HepG2 (cell line): ENCODE data around the gene FRAS1.
"Not testable (repeated sequence)": the region's sequence is repeated elsewhere in the genome, so short reads cannot be mapped to it uniquely, and the experiment has no call there.

Experiments
- CREB1 ChIP-seq, 2 experiments: fragments of 450-650 bp in 1 of 2; IDR thresholded peaks; 2 replicates each; pipeline ENCODE4 v1.6.1; 2016 to 2017; ENCODE audit warnings: control low read depth in 1 of 2, mild to moderate bottlenecking in 1 of 2, missing compliant biosample characterization in 1 of 2, missing genetic modification characterization in 1 of 2
- DDIT3 ChIP-seq: sonication (generic); formaldehyde crosslinking; IDR thresholded peaks from 2 replicates; pipeline ENCODE4 v1.4.0; 2020; ENCODE audit warnings: mild to moderate bottlenecking, missing genetic modification reagents
- EZH2 ChIP-seq: conservative IDR thresholded peaks from 2 replicates; pipeline ENCODE4 v1.6.1; 2012; ENCODE audit warnings: mild to moderate bottlenecking, low read depth, low read length, moderate library complexity
- HOMEZ ChIP-seq: IDR thresholded peaks from 2 replicates; pipeline ENCODE4 v1.6.1; 2016; ENCODE audit warnings: low read depth
- MTF2 ChIP-seq: sonication (generic); formaldehyde crosslinking; IDR thresholded peaks from 2 replicates; pipeline ENCODE4 v1.5.0; 2020; ENCODE audit warnings: missing genetic modification reagents, borderline replicate concordance
- POLR2A ChIP-seq, 2 experiments: IDR thresholded peaks; 2 replicates each; pipeline ENCODE4 v1.6.1; 2011; ENCODE audit warnings: low read depth in 2 of 2, low read length in 2 of 2, mild to moderate bottlenecking in 1 of 2, moderate library complexity in 1 of 2; ENCODE audit not compliant: insufficient read depth in 1 of 2
- ZBTB7A ChIP-seq: sonication (generic); formaldehyde crosslinking; IDR thresholded peaks from 2 replicates; pipeline ENCODE4 v1.8.0; 2022; ENCODE audit warnings: mild to moderate bottlenecking, missing genetic modification reagents
- ZNF138 ChIP-seq: sonication (generic); formaldehyde crosslinking; IDR thresholded peaks from 2 replicates; pipeline ENCODE4 v1.5.0; 2020; ENCODE audit warnings: mild to moderate bottlenecking, low read depth, missing genetic modification reagents
- ZNF652 ChIP-seq: IDR thresholded peaks from 2 replicates; pipeline ENCODE4 v1.6.1; 2016; ENCODE audit warnings: low read depth, borderline replicate concordance

- not testable (repeated sequence) for TF ChIP-seq HOMEZ (CRISPR knock-in tag); POLR2A (IDR thresholded peaks at IDR 0.05; ENCODE audit: insufficient read depth in 1 of 2, low read depth in 2 of 2, low read length in 2 of 2); CREB1 (IDR thresholded peaks at IDR 0.05); CREB1 (CRISPR knock-in tag; IDR thresholded peaks at IDR 0.05); ZNF652; DDIT3 (CRISPR knock-in tag); MTF2 (CRISPR knock-in tag); EZH2; ZBTB7A (CRISPR knock-in tag); ZNF138 (CRISPR knock-in tag)
Measured at GRCh38 chr4:78467223-78467622, 410.1 kb downstream of the FRAS1 start.
